Measurements from ENCODE around the gene ARFIP2.

DNA sequence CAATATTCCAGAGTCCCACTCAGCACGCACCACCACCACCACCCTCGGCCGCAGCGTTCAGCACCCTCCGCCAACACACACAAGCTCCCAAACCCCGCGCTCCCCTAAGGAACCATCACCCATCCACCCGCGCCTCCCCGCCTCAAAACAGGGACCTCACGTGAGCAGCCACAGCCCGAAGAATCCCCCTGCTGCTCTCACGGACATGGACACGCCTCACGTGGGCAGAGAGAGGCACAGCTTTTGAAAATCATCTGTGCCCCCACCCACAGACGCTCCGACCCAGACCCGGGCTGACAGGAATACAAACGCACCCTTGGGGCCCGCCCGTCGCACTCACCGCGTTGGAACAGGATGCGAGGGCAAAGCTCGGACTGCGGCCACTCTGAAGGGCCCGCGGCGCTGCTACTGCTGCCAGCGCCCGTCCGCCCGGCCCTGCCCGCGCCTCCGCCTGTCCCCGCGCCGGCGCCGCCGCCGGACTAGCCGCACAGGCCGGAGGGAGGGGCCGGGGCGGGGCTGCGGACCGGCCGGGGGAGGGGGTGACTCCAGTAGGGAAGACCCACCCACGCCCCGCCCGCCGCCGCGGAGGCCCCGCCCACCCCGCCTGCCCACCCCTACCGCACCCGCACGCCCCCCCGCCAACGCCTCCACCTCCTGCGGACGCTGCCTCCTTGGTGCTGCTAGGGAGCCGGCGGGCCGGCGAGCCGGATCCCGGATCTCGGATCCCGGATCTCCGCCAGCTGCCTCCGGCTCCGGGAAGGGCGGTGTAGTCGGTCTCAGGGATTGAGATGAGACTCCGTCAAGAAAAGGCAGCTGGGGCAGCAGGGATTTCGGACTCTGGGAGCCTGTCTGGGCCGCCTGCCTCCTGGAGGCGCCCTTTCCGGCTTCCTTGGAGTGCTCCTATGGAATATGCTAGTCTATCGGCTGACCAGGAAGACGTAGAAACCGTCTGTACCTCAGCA is 7.4 kb downstream of the ARFIP2 start, which contains the start of gene TRIM3:
- TF ChIP-seq POLR2A (IDR thresholded peaks at IDR 0.05), result peak; percentile 50 to 90
- TF ChIP-seq, protein P1, sequence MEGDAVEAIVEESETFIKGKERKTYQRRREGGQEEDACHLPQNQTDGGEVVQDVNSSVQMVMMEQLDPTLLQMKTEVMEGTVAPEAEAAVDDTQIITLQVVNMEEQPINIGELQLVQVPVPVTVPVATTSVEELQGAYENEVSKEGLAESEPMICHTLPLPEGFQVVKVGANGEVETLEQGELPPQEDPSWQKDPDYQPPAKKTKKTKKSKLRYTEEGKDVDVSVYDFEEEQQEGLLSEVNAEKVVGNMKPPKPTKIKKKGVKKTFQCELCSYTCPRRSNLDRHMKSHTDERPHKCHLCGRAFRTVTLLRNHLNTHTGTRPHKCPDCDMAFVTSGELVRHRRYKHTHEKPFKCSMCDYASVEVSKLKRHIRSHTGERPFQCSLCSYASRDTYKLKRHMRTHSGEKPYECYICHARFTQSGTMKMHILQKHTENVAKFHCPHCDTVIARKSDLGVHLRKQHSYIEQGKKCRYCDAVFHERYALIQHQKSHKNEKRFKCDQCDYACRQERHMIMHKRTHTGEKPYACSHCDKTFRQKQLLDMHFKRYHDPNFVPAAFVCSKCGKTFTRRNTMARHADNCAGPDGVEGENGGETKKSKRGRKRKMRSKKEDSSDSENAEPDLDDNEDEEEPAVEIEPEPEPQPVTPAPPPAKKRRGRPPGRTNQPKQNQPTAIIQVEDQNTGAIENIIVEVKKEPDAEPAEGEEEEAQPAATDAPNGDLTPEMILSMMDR (IDR thresholded peaks at IDR 0.05), result peak in 2 of 5 experiments; percentile 8 to 21
- TF ChIP-seq EP300 (IDR thresholded peaks at IDR 0.05), result peak in 1 of 2 donors; percentile 60
